Stimulated activated CD8-positive, alpha-beta memory T cell treated with anti-CD3 and anti-CD28 coated beads, Interleukin-15, amount 100 ng/mL, for 48 hours (primary cell): ENCODE results near the gene PPIC.
"Not testable (repeated sequence)": the region's sequence is repeated elsewhere in the genome, so short reads cannot be mapped to it uniquely, and the experiment has no call there.

ENCODE experiments used
- DNase-seq, 2 donors: peaks; one replicate each; pipeline ENCODE4 v3.0.0-alpha.2; 2020; ENCODE audit warnings: low read depth in 2 of 2

PPIC gene

DNA sequence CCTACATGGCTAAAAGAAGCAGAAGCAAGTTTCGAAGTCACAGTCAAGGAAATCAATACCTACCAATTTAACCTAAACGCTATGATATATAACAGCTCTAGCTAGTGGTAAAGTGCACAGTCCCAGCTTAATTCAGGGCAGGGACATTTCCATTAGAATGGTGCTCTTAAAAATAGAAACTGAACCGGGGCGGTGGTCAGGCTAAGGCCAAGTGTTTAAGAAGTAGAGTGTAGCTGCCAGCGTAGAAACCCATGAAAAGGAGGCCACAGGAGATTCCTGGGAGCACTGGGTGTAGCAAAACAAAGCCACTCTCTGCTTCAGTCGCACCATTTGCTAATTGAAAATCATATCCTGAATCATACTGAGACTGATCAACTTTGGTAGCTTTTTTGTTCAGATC lies 28.8 kb downstream of the PPIC start:
- DNase-seq = no peak

DNA sequence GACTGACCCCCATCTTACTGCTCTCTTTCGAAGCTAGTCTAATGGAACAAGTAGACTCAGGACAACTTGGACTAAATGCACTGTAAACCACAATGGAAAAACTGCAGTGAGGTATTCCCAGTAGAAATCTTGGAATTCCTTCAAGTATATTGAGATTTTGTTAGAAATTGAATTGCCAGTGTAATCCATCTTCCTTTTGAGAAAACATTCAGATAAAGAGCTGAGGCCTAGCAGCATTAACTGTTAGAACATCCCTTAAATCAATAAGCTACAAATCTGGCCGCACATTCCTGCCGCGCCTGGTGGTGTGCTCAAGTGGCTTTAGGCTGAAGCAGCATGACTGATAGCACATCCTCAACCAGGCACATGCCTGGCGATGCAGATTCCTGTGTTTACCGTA lies 29.3 kb downstream of the PPIC start:
- no peak for DNase-seq

DNA sequence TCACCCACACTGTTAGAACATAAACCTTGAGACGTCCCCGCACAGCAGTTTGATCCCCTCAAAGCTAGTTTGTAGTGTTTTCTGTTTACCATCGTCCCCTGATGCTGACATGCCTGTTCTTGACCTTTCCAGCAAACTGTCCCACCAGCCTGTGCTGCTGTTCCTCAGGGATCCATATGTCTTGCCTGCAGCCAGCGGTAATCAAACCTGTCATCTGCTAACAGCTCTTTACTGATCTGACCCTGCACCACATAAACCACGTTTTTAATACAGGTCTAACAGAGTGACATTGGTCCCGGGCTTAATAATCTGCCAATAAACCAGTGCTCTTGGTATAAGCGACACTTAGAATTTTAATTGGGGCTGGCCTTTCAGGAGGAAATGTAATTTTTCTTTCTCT lies 34.7 kb downstream of the PPIC start:
- no peak for DNase-seq

DNA sequence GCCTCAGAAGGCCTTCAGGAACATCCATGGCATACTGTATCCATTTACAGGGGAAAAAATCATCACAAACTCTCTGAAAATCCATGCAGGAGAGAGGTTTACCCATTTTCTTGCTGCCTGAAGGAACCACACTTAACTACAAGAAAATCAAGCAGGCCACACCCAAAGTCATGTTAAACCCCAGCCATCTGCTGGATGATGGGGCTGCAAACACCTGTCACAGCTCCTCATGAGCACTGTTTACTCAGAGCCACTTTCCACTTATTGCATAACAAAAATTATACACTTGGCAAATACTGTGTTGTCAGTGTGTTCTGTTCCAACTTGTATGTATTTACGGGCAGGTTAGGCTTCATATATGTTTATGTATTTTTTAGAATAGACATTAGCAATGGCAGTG lies 35.8 kb downstream of the PPIC start:
- DNase-seq = no peak

DNA sequence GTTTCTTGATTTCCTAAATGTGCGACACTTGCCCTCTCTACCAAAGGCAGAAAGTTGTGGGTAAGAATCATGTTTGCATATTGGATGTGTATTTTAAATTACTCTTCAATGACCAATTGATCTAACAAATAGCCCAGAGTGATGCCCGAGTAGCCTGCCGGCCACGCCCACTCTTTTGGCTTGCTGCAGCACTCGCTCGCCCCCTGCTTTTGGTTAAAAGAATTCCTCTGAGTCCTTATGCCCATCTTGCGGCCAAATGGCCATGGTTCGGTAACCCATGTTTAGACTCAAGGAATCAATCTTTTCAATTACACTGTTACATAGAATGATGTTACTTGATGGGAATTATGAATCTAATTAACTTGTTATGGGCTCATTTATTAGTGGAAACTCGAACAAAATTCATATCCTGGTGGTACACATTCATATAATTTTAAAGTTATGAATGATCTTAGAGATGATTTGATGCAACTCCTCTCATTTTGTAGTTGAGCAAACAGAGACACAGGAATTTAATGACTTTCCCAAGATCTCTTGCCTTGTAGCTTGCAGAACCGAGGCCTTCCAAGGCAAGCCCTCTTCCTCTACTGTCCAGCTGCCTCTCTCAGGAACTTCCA lies 36.5 kb downstream of the PPIC start:
- DNase-seq = peak in 1 of 2 donors; percentile 22

DNA sequence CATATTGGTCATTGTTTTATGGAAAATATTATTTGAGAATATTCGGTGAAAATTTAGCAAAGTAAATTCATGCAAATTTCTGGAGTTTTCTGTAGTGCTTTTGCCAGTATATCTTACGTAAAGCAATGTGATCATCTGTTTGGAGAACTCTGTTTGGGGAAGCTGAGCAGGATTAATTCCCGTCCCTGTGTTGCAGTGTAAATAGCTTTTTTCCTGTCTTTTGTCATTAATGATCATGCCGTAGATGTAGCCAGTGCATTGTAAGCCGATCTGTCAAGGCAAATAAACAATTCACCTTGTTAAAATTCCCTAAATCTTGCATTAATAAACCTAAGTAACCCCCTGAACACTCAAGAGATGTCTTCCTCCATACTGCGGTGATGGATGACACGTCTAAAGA lies 39.2 kb downstream of the PPIC start:
- DNase-seq = no peak

DNA sequence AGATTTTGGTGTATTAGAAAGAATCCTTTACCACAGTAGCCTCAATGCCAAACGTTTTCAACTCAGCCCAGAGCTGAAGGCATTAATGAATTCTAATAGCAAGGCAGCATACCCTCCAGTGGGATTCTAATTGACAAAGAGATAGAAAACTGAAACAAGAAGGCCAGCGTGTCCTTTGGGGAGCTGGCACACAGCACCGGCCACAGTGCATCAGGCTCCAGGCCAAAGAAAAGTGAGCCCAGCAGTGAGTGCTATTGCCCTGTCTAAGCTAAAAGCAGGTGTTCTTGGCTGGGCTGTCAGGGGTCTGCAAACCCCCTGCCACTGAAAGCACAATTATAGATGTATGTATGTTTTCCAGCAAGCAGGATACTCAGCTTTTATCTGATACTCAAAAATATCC lies 40.4 kb downstream of the PPIC start:
- no peak for DNase-seq

DNA sequence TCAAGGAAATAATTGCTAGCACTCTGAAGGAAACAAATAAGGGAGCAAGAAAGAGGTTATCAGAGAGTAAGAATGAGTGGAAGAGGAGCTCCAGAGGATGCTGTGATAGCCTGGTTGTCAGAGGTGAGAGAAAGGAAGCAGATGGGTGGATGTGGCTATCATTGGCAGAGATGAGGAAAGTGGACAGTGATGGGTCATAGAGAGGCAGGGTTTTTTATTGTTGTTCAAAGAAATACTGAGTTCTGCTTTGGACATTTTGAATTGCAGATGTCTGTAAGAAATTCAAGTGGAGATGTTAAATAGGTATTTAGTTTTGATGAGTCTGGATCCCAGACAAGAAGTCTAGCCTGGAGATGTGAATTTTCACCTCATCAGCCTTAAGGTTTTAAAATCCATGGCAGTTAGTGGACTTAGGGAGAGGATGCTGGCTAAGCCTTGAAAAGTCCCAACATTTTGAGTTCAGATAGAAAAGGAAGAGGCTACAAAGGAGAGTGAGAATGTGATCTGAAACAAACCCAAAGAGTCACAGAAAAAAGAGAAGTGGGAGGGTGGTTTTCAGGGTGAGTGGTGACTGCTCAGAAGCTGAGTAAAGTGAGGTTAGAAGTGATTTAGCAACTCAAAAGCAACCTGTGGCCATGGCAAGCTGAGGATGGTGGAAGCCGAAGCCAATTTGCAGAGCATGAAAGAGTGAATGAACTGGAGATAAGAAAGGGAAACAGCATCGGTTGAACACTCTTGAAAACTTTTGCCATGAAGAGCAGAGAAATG lies 50.4 kb downstream of the PPIC start:
- DNase-seq = no peak

DNA sequence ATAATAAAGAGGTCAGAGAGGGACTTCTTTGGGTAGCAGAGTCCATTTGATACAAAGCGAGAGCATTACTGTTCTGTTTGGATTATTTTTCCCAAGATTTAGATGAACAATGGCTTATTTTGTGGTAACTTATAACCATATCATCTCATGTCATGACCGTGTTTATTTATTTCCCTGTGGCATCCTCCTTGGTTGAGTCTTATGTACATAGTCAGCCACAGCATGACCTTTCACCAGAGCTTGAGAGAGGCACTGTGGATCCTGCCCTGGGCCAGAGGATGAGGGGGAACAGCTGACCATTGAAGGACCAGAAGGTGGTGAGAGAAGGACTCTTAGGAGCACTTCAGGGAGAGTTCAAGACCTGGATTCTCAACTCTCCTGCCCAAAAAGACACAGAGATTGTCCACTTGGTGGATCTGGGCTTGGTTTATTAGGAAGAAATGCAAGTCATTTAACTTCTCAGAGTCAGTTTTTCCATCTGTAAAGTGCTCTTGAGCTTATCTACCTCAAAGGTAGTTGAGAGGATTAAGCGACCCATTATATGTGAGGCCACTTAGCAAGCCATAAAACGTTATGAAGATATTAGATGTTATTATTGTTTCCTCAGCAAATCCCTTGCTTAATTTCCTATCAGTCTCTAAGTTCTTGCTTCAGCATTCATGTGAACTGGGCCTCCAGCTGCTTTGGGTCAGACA lies 51.4 kb downstream of the PPIC start:
- no peak for DNase-seq

DNA sequence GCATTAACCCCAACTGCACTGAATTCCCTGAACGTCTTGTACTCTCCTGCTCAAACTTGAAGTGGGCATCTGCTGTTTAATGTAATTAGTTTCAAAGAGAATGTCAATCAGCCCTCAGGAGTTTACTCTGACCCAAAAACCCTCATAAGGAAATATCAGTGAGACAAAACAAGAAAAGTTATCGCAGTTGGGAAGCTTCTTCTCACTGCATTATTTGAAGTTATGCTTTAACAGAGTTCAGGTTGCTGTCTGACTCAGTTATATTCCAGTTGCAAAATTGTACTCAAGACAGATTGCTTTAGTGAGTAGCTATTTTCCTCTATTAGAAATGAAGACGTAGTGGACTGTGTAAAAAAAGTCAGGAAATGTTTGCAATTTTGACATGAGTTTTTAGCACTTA lies 52.1 kb downstream of the PPIC start:
- no peak for DNase-seq

DNA sequence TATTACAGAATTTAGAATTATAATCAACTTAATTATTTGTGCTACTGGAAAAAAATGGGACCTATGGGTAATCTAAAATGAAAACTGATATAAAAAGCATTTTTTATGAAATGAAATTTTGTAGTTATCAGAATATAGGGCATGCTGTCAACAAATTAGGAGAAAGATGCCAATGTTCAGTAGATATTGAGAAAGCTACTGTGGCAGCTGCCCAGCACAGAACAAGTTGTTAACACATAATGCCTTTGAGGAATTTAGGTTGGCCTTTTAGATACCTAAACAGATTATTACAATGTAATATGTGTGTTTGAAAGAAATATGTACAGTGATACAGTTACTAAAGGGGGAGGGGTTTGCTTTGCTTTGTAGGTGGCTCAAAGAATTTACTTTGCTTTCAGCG lies 54.1 kb downstream of the PPIC start:
- DNase-seq = no peak

DNA sequence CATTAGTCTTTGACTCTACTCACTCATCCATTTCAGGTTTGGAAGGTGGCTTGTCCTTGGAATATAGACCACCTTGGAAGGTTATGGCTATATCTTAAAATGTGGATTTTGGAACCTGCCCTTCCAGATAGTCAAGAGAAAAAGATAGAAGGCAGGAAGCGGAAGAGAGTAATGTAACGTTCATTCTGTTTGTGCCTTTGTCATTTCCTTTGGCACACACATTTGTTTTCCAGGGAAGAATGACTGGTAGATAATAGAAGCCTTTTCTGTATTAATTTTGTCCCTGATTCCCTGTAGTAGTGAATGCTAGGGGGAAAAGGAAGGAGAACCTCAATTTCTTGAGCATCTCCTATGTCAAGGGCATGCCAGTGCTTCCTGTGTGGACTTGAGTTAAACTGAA lies 54.7 kb downstream of the PPIC start:
- DNase-seq = no peak

DNA sequence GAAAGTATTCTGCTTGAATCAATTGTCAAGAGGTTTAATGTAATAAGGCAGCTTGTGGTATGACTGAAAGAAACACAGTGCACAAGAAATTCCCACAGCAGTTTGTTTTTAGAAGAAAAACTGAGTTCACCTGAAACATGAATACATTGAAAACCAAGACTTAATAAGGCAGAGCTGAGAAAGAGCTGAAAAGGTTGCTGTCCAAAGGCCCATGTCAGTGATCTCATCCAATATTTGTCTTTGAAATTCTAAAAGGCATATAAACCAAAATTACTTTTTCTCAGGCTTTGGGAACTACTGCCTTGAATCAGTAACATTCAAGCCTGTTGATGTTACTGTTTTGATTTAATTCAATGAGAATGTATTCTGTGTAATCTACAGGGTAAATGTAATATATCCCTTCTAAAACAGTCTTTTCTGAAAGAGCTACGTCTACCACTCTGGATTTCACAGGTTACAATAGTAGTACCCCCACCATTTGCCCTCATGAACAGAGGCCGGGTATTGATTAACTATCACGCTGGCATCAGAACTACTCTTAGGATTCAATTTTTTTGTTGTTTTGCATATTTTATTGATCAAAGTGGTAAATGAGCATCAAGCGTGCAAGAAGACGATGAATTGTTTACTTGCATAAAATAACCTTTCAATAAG lies 57.8 kb downstream of the PPIC start:
- DNase-seq = no peak

DNA sequence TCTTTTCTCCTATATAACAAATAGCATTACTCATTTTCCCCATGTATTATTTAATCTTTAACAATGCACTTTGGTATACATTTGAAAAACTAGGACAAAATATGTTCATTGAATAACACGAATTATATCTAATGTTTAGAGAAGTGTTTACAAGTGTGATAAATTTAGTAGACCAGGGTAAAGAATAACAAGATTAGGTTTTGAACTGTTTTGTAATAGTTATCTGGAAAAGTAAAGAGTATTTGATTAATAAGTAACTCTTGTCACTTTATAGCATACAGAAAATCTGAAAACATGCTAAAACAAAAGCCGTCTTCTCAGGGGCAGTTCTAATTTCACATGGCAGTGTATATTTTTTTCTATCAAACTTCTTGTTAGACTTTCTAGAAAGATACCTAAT lies 58.5 kb downstream of the PPIC start:
- DNase-seq = no peak

DNA sequence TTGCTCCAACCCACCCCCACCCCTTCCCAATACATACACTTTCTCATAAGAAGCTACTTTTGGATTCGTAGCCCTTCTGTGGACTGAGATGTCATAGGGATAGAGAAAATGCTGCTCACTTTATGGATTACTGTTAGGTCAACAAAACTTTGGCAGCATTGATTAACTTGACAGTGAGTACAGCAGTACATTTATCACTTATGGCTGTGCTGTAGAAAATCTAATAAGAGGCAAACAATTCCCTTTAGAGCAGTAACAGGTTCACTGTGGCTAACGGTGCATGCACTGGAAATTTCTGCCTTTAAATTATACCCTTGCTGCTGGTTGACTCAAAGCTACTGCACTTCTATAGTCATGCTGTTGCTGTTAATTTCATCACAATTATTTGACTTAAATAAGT lies 59.2 kb downstream of the PPIC start:
- DNase-seq = no peak

DNA sequence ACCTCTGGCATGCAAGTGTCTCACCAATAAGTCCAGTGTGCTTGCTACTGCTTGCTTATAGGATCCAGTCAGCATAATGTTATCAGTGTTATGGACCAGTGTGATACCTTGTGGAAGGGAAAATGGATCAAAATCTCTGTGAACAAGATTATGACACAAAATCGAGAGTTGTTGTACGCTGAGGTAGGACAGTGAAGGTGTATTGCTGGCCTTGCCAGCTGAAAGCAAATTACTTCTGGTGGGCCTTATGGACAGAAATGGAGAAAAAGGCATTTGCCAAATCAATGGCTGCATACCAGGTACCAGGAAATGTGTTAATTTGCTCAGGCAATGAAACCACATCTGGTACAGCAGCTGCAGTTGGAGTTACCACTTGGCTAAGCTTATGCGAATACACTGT lies 62.3 kb downstream of the PPIC start:
- DNase-seq = not testable (repeated sequence)

DNA sequence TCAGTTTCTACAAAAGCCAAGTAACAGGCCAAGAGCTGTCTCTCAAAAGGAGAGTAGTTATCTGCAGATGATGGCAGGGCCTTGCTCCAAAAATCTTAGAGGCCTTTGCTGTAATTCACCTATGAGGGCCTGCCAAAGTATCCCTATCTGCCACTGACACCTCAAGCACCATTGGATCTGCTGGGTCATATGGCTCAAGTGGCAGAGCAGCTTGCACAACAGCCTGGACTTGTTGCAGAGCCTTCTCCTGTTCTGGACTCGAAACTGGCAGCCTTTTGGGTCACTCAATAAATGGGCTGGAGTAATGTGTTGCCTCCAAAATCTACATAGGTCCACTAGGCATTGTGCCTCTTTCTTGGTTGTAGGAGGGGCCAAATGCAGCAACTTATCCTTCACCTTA lies 62.8 kb downstream of the PPIC start:
- not testable (repeated sequence) for DNase-seq
